AG09309 (cell line): Measurements from ENCODE around the gene DUOX1.
"Not testable (repeated sequence)": the region's sequence is repeated elsewhere in the genome, so short reads cannot be mapped to it uniquely, and the experiment has no call there.

Experiments
- DNase-seq: peaks from one replicate; pipeline ENCODE4 v3.0.0-alpha.2; 2010; ENCODE audit warnings: low read depth
- H3K4me3 ChIP-seq: 2 replicates; pipeline ENCODE4 v1.5.1; 2011; ENCODE audit warnings: mild to moderate bottlenecking, low read depth, low read length, moderate library complexity; ENCODE audit not compliant: control insufficient read depth
- TF ChIP-seq, protein P1 (sequence below): IDR thresholded peaks from 2 replicates; pipeline ENCODE4 v1.5.1; 2011; ENCODE audit warnings: mild to moderate bottlenecking, low read depth, low read length, inconsistent platforms; ENCODE audit not compliant: insufficient read depth, control insufficient read depth; ENCODE audit errors: missing control alignments

The DUOX1 gene

DNA sequence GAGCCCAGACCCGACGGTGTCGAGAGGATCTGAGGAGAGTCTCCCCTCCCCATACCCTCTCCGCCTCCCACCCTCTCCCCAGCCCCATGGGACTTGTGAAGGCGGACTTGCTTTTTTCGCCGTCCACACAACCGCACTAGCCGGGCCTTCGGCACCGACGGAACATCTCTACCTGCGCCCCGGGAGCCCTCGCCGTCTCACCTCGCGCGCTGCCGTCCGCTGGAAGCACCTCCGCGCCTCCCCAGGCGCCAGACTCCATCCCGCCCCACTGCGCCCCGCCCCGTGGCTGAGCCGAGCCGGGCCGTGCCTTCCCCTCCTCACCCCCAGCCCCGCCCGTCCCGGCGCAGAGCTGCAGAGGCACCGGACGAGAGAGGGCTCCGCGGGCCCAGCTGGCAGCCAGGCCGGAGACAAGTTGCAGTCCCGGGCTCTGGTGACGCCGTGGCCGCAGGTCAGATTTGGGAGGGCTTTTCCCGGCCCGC, at the start of gene DUOX1, which contains the start of gene DUOXA1:
TSS of gene DUOX1 (plus strand) at position 344 of the 479 bp plus-strand sequence. CDS start 1,973 bp downstream, outside the sequence.
TSS of gene DUOXA1 (minus strand) at position 229 of the 479 bp plus-strand sequence. CDS start 6,865 bp downstream, outside the sequence.
- H3K4me3 ChIP-seq = peak within 1 kb of the TSS; percentile 5
- TF ChIP-seq, protein P1, sequence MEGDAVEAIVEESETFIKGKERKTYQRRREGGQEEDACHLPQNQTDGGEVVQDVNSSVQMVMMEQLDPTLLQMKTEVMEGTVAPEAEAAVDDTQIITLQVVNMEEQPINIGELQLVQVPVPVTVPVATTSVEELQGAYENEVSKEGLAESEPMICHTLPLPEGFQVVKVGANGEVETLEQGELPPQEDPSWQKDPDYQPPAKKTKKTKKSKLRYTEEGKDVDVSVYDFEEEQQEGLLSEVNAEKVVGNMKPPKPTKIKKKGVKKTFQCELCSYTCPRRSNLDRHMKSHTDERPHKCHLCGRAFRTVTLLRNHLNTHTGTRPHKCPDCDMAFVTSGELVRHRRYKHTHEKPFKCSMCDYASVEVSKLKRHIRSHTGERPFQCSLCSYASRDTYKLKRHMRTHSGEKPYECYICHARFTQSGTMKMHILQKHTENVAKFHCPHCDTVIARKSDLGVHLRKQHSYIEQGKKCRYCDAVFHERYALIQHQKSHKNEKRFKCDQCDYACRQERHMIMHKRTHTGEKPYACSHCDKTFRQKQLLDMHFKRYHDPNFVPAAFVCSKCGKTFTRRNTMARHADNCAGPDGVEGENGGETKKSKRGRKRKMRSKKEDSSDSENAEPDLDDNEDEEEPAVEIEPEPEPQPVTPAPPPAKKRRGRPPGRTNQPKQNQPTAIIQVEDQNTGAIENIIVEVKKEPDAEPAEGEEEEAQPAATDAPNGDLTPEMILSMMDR = no peak
- DNase-seq = no peak

- H3K4me3 ChIP-seq, DNase-seq: not testable (repeated sequence)
Observed at GRCh38 chr15:45080593-45080992, 49.2 kb upstream of the DUOX1 start.

DNA sequence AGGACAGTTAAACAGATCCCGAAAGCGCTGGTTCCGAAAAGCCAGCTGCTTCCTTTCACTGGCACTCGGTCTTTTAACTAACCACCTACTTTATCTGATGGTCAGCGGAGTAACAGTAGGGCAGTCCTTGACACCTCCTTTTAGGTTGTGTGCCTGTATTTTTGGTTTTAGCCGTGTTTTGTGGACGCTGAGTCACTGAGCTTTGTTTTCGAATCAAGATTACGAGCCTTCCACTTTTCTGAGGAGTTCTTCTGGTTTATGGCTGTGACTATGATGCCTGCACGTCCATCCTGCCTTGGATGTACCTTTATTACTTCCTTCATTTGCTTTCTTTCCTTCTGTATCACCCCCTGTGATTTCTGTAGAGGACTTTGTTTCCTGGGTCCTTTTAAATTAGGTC, 47.4 kb upstream of the DUOX1 start:
- not testable (repeated sequence) for DNase-seq, H3K4me3 ChIP-seq

DNA sequence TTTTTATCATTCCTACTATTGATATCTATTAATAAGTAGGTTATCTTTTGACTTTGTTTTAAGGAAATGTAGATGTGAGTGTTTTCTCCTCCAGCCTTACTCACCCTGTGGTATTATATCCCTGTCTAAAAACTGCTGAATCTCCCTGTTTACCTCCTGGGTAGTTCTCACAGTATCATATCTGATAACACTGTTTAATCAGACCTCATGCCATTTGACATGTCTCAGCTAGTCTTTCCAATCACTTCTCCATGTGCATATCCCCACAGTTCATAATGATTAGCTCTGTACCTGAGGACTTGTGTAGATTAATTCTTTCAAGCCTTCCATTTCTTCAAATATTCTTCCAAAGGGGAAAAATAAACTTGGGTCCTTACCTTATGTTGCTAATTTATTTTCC, 46.6 kb upstream of the DUOX1 start:
- TF ChIP-seq, protein P1 = no peak
- DNase-seq = no peak
- H3K4me3 ChIP-seq = no peak overlapping the region

GRCh38 chr15:45084163-45084562, 45.6 kb upstream of the DUOX1 start:
- H3K4me3 ChIP-seq = no peak overlapping the region
- no peak for DNase-seq
- TF ChIP-seq, protein P1 = no peak

DNA sequence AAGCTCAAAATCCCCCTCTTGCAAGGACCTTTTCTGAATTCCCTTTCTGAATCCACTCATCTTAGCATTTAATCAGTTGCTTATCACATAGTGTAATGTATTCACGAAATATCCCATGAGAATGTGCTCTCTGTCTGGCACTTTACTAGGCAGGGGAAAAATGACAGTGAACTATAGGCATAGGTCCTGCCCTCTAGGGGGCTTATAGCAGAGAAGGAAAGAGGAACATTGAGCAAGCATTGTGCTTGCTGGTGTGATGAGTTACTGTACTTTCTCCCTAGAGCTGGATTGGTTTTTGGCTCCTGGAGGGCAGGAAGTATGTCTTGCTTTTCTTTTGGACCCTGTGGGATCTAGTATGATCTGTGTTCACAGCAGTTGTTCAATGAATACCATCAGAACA, 42.3 kb upstream of the DUOX1 start:
- H3K4me3 ChIP-seq = no peak overlapping the region
- TF ChIP-seq, protein P1 = no peak
- DNase-seq = no peak

GRCh38 chr15:45088801-45089711, 40.7 kb upstream of the DUOX1 start:
- DNase-seq = peak; percentile 4
- H3K4me3 ChIP-seq = no peak overlapping the region
- TF ChIP-seq, protein P1 = no peak
